Measurements from ENCODE around the gene PEAK1. TPM values are rescaled to one million over a fixed set of nuclear protein-coding genes. Genes with fewer than 3 reads are reported as not detected.

PEAK1 gene
- total and polyA plus RNA-seq, 2 experiments from 2014 or later: 7.8 to 34.1 TPM

- TF ChIP-seq ZNF462 (CRISPR knock-in tag; IDR thresholded peaks at IDR 0.05) (no peak), EZH2phosphoT487 (IDR thresholded peaks at IDR 0.05; ENCODE audit: unreplicated experiment) (no peak)
Measured at GRCh38 chr15:77342807-77343206, 77.1 kb downstream of the PEAK1 start (continued).

DNA sequence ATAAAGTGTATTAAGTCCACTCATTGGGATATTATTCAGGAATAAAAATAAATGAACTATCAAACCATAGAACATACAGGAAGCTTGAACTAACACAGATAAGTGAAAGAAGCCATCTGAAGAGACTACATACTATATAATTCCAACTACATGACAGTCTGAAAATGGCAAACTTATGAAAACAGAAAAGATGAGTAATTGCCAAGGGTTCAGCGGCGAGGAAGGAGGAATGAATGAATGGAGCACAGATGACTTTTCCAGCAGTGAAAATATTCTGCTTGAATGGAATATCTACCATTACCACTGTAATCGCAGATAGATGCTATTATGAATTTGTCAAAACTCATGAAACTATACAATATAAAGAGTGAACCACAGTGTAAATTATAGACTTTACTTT is 79.7 kb downstream of the PEAK1 start:
- H3K4me1 Mint-ChIP-seq: no peaks in the 10 kb centered on the region
- H3K4me1 ChIP-seq (ENCODE audit: insufficient read depth): no peaks in the 10 kb centered on the region
- H4K20me1 ChIP-seq (replicated peaks; ENCODE audit: insufficient read depth): 0 out of 2 replicates have a peak, but pooled peaks cover 5% of the 10 kb centered on the region
- no peak overlapping the region for H3K4me3 Mint-ChIP-seq
- DNase-seq (ENCODE audit: low spot score) (no peak), ATAC-seq (no peak)
- no peaks in the 10 kb centered on the region for H3K9me2 ChIP-seq (ENCODE audit: insufficient read depth)
- H3F3A ChIP-seq (replicated peaks; ENCODE audit: low read depth): no peaks in the 10 kb centered on the region
- H3K27ac ChIP-seq (ENCODE audit: low read depth): no peak overlapping the region
- peaks cover 37% of the 10 kb centered on the region for H3K36me3 Mint-ChIP-seq (ENCODE audit: low read depth)
- TF ChIP-seq POLR2AphosphoS5 (IDR thresholded peaks at IDR 0.05; ENCODE audit: low read depth): no peak
- no peak overlapping the region for H3K4me2 ChIP-seq
- H3K9me3 Mint-ChIP-seq: peaks cover 11% of the 10 kb centered on the region
- H3K36me3 ChIP-seq (ENCODE audit: insufficient read depth): no peaks in the 10 kb centered on the region
- peaks cover 4% of the 10 kb centered on the region for H3K27me3 Mint-ChIP-seq (ENCODE audit: insufficient read depth, low read depth, poor library complexity)
- no peaks in the 10 kb centered on the region for H3K27me3 ChIP-seq (ENCODE audit: insufficient read depth)
- peaks cover 3% of the 10 kb centered on the region; the same call in 1 of the 2 replicates for H3K79me2 ChIP-seq (replicated peaks; ENCODE audit: insufficient read depth)
- no peak overlapping the region for H2AFZ ChIP-seq
- H3K27ac Mint-ChIP-seq: no peak overlapping the region
- no peak overlapping the region for H3K4me3 ChIP-seq

DNA sequence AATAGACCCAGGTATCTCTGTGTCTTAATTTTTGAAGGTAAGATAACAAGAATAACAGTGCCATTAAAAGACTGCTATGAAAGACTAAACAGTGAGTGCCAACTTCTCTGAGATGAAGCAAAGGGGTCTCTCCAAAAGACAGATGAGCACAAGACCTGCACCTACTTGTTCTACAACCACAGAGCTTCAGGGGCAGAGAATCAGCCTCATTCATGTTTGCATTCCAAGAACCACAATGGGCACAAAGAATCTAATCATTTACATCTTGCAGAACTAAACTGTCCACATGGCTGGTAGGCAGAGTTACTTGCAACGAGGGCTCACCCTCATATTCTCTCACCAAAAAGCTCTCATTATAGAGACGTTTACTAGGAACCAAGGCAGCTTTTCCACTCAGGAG is 83.9 kb downstream of the PEAK1 start:
- Histone ChIP-seq H3F3A (replicated peaks; ENCODE audit: low read depth) (no peaks in the 10 kb centered on the region), H3K27me3 (ENCODE audit: insufficient read depth) (no peaks in the 10 kb centered on the region), H3K79me2 (replicated peaks; ENCODE audit: insufficient read depth) (no peaks in the 10 kb centered on the region; the same call in 1 of the 2 replicates), H3K9me2 (ENCODE audit: insufficient read depth) (no peaks in the 10 kb centered on the region), H2AFZ (no peak overlapping the region), H3K27ac (ENCODE audit: low read depth) (no peak overlapping the region), H4K20me1 (replicated peaks; ENCODE audit: insufficient read depth) (0 out of 2 replicates have a peak, but pooled peaks cover 5% of the 10 kb centered on the region), H3K36me3 (ENCODE audit: insufficient read depth) (no peaks in the 10 kb centered on the region), H3K4me1 (ENCODE audit: insufficient read depth) (no peaks in the 10 kb centered on the region), H3K4me2 (no peak overlapping the region), H3K4me3 (no peak overlapping the region)
- Mint-ChIP-seq H3K27me3 (ENCODE audit: insufficient read depth, low read depth, poor library complexity) (no peaks in the 10 kb centered on the region), H3K36me3 (ENCODE audit: low read depth) (peaks cover 8% of the 10 kb centered on the region; the same call in 2 of the 3 replicates), H3K9me3 (peaks cover under 1% of the 10 kb centered on the region), H3K27ac (no peak overlapping the region), H3K4me1 (no peaks in the 10 kb centered on the region), H3K4me3 (no peak overlapping the region)
- no peak for DNase-seq (ENCODE audit: low spot score)
- ATAC-seq: no peak
- TF ChIP-seq ZNF114 (CRISPR knock-in tag; IDR thresholded peaks at IDR 0.05) (no peak), POLR2AphosphoS5 (IDR thresholded peaks at IDR 0.05; ENCODE audit: low read depth) (no peak), CREB1 (CRISPR knock-in tag; IDR thresholded peaks at IDR 0.05; ENCODE audit: low read depth) (no peak), ETS1 (IDR thresholded peaks at IDR 0.05) (no peak), JUNB (IDR thresholded peaks at IDR 0.05; ENCODE audit: unreplicated experiment) (no peak), NANOG (IDR thresholded peaks at IDR 0.05; ENCODE audit: borderline replicate concordance) (no peak), EZH2 (IDR thresholded peaks at IDR 0.05; ENCODE audit: low read depth, unreplicated experiment) (no peak)
